ENCODE measurements around the gene CLDN14.
"Not testable (repeated sequence)": the region's sequence is repeated elsewhere in the genome, so short reads cannot be mapped to it uniquely, and the experiment has no call there.

The CLDN14 gene

GRCh38 chr21:36478941-36479340 lies 981 bp downstream of the CLDN14 start:
- Histone ChIP-seq H3K9ac (ENCODE audit: low read length) (no peak overlapping the region), H3K36me3 (ENCODE audit: control insufficient read depth, low read depth, low read length) (no peaks in the 10 kb centered on the region), H3K27me3 (ENCODE audit: control insufficient read depth, insufficient read depth, low read length) (no peaks in the 10 kb centered on the region), H3K9me3 (ENCODE audit: control insufficient read depth, low read depth, low read length) (no peaks in the 10 kb centered on the region), H3K4me1 (ENCODE audit: control insufficient read depth, low read depth, low read length) (no peaks in the 10 kb centered on the region), H3K4me3 (ENCODE audit: low read length) (no peak overlapping the region), H3K27ac (ENCODE audit: low read length) (no peak overlapping the region)

- Histone ChIP-seq H3K4me1 (ENCODE audit: control insufficient read depth, low read depth, low read length) (no peaks in the 10 kb centered on the region), H3K9me3 (ENCODE audit: control insufficient read depth, low read depth, low read length) (no peaks in the 10 kb centered on the region), H3K27me3 (ENCODE audit: control insufficient read depth, insufficient read depth, low read length) (no peaks in the 10 kb centered on the region), H3K27ac (ENCODE audit: low read length) (no peak overlapping the region), H3K9ac (ENCODE audit: low read length) (no peak overlapping the region), H3K36me3 (ENCODE audit: control insufficient read depth, low read depth, low read length) (no peaks in the 10 kb centered on the region), H3K4me3 (ENCODE audit: low read length) (no peak overlapping the region)
These were observed 1.7 kb downstream of the CLDN14 start for GRCh38 chr21:36478207-36478701.

GRCh38 chr21:36477559-36477958 lies 2.4 kb downstream of the CLDN14 start:
- H3K27me3 ChIP-seq (ENCODE audit: control insufficient read depth, insufficient read depth, low read length), result no peaks in the 10 kb centered on the region
- no peaks in the 10 kb centered on the region for H3K9me3 ChIP-seq (ENCODE audit: control insufficient read depth, low read depth, low read length)
- H3K36me3 ChIP-seq (ENCODE audit: control insufficient read depth, low read depth, low read length), result no peaks in the 10 kb centered on the region
- H3K27ac ChIP-seq (ENCODE audit: low read length), result no peak overlapping the region
- H3K9ac ChIP-seq (ENCODE audit: low read length), result no peak overlapping the region
- H3K4me3 ChIP-seq (ENCODE audit: low read length), result no peak overlapping the region
- H3K4me1 ChIP-seq (ENCODE audit: control insufficient read depth, low read depth, low read length), result no peaks in the 10 kb centered on the region

GRCh38 chr21:36477001-36477400 lies 2.9 kb downstream of the CLDN14 start:
- no peak overlapping the region for H3K27ac ChIP-seq (ENCODE audit: low read length)
- no peaks in the 10 kb centered on the region for H3K4me1 ChIP-seq (ENCODE audit: control insufficient read depth, low read depth, low read length)
- no peaks in the 10 kb centered on the region for H3K36me3 ChIP-seq (ENCODE audit: control insufficient read depth, low read depth, low read length)
- H3K9me3 ChIP-seq (ENCODE audit: control insufficient read depth, low read depth, low read length), result no peaks in the 10 kb centered on the region
- H3K27me3 ChIP-seq (ENCODE audit: control insufficient read depth, insufficient read depth, low read length), result no peaks in the 10 kb centered on the region
- H3K9ac ChIP-seq (ENCODE audit: low read length), result no peak overlapping the region
- H3K4me3 ChIP-seq (ENCODE audit: low read length), result no peak overlapping the region

- H3K36me3 ChIP-seq (ENCODE audit: control insufficient read depth, low read depth, low read length); H3K9me3 ChIP-seq (ENCODE audit: control insufficient read depth, low read depth, low read length); H3K27ac ChIP-seq (ENCODE audit: low read length); H3K4me1 ChIP-seq (ENCODE audit: control insufficient read depth, low read depth, low read length); H3K4me3 ChIP-seq (ENCODE audit: low read length); H3K27me3 ChIP-seq (ENCODE audit: control insufficient read depth, insufficient read depth, low read length); H3K9ac ChIP-seq (ENCODE audit: low read length): not testable (repeated sequence)
These were observed 3.4 kb downstream of the CLDN14 start for GRCh38 chr21:36476541-36476940.

GRCh38 chr21:36474591-36474990 lies 5.3 kb downstream of the CLDN14 start:
- H3K9ac ChIP-seq (ENCODE audit: low read length), result no peak overlapping the region
- H3K27me3 ChIP-seq (ENCODE audit: control insufficient read depth, insufficient read depth, low read length), result no peaks in the 10 kb centered on the region
- H3K4me3 ChIP-seq (ENCODE audit: low read length), result no peak overlapping the region
- no peak overlapping the region for H3K27ac ChIP-seq (ENCODE audit: low read length)
- peaks cover 4% of the 10 kb centered on the region for H3K4me1 ChIP-seq (ENCODE audit: control insufficient read depth, low read depth, low read length)
- no peaks in the 10 kb centered on the region for H3K9me3 ChIP-seq (ENCODE audit: control insufficient read depth, low read depth, low read length)
- no peaks in the 10 kb centered on the region for H3K36me3 ChIP-seq (ENCODE audit: control insufficient read depth, low read depth, low read length)

- Histone ChIP-seq H3K4me3 (ENCODE audit: low read length) (no peak overlapping the region), H3K9ac (ENCODE audit: low read length) (no peak overlapping the region), H3K9me3 (ENCODE audit: control insufficient read depth, low read depth, low read length) (no peaks in the 10 kb centered on the region)
These were observed 6.7 kb downstream of the CLDN14 start for GRCh38 chr21:36473203-36473602.

GRCh38 chr21:36472377-36472776 lies 7.5 kb downstream of the CLDN14 start:
- Histone ChIP-seq H3K9ac (ENCODE audit: low read length) (no peak overlapping the region), H3K36me3 (ENCODE audit: control insufficient read depth, low read depth, low read length) (no peaks in the 10 kb centered on the region), H3K9me3 (ENCODE audit: control insufficient read depth, low read depth, low read length) (no peaks in the 10 kb centered on the region), H3K27me3 (ENCODE audit: control insufficient read depth, insufficient read depth, low read length) (no peaks in the 10 kb centered on the region), H3K4me3 (ENCODE audit: low read length) (no peak overlapping the region), H3K27ac (ENCODE audit: low read length) (no peak overlapping the region), H3K4me1 (ENCODE audit: control insufficient read depth, low read depth, low read length) (peaks cover 4% of the 10 kb centered on the region)

More at GRCh38 chr21:36473203-36473602, 6.7 kb downstream of the CLDN14 start:
- Histone ChIP-seq H3K4me1 (ENCODE audit: control insufficient read depth, low read depth, low read length) (peaks cover 4% of the 10 kb centered on the region), H3K27ac (ENCODE audit: low read length) (no peak overlapping the region), H3K36me3 (ENCODE audit: control insufficient read depth, low read depth, low read length) (no peaks in the 10 kb centered on the region), H3K27me3 (ENCODE audit: control insufficient read depth, insufficient read depth, low read length) (no peaks in the 10 kb centered on the region)

GRCh38 chr21:36471254-36471723 lies 8.6 kb downstream of the CLDN14 start:
- Histone ChIP-seq H3K27ac (ENCODE audit: low read length) (no peak overlapping the region), H3K9me3 (ENCODE audit: control insufficient read depth, low read depth, low read length) (no peaks in the 10 kb centered on the region), H3K9ac (ENCODE audit: low read length) (no peak overlapping the region), H3K4me1 (ENCODE audit: control insufficient read depth, low read depth, low read length) (peaks cover 4% of the 10 kb centered on the region), H3K4me3 (ENCODE audit: low read length) (no peak overlapping the region), H3K36me3 (ENCODE audit: control insufficient read depth, low read depth, low read length) (no peaks in the 10 kb centered on the region), H3K27me3 (ENCODE audit: control insufficient read depth, insufficient read depth, low read length) (no peaks in the 10 kb centered on the region)

GRCh38 chr21:36470294-36470693 lies 9.6 kb downstream of the CLDN14 start:
- no peaks in the 10 kb centered on the region for H3K36me3 ChIP-seq (ENCODE audit: control insufficient read depth, low read depth, low read length)
- no peaks in the 10 kb centered on the region for H3K27me3 ChIP-seq (ENCODE audit: control insufficient read depth, insufficient read depth, low read length)
- no peak overlapping the region for H3K4me3 ChIP-seq (ENCODE audit: low read length)
- no peaks in the 10 kb centered on the region for H3K9me3 ChIP-seq (ENCODE audit: control insufficient read depth, low read depth, low read length)
- no peak overlapping the region for H3K9ac ChIP-seq (ENCODE audit: low read length)
- H3K27ac ChIP-seq (ENCODE audit: low read length), result no peak overlapping the region
- peaks cover 4% of the 10 kb centered on the region for H3K4me1 ChIP-seq (ENCODE audit: control insufficient read depth, low read depth, low read length)

- Histone ChIP-seq H3K36me3 (ENCODE audit: control insufficient read depth, low read depth, low read length) (no peaks in the 10 kb centered on the region), H3K4me3 (ENCODE audit: low read length) (no peak overlapping the region), H3K9ac (ENCODE audit: low read length) (no peak overlapping the region), H3K4me1 (ENCODE audit: control insufficient read depth, low read depth, low read length) (peaks cover 4% of the 10 kb centered on the region), H3K9me3 (ENCODE audit: control insufficient read depth, low read depth, low read length) (no peaks in the 10 kb centered on the region), H3K27ac (ENCODE audit: low read length) (no peak overlapping the region), H3K27me3 (ENCODE audit: control insufficient read depth, insufficient read depth, low read length) (no peaks in the 10 kb centered on the region)
These were observed 13.8 kb downstream of the CLDN14 start for GRCh38 chr21:36466061-36466511.

GRCh38 chr21:36465478-36465877 lies 14.4 kb downstream of the CLDN14 start:
- Histone ChIP-seq H3K4me3 (ENCODE audit: low read length) (no peak overlapping the region), H3K27ac (ENCODE audit: low read length) (no peak overlapping the region), H3K27me3 (ENCODE audit: control insufficient read depth, insufficient read depth, low read length) (no peaks in the 10 kb centered on the region), H3K4me1 (ENCODE audit: control insufficient read depth, low read depth, low read length) (peaks cover 4% of the 10 kb centered on the region), H3K36me3 (ENCODE audit: control insufficient read depth, low read depth, low read length) (no peaks in the 10 kb centered on the region), H3K9ac (ENCODE audit: low read length) (no peak overlapping the region), H3K9me3 (ENCODE audit: control insufficient read depth, low read depth, low read length) (no peaks in the 10 kb centered on the region)
